HUES6 (cell line): ENCODE measurements around the gene NPHP3.

Experiments
- H3K27ac ChIP-seq: 2 replicates; pipeline ENCODE4 v1.7.0; 2013; ENCODE audit warnings: low read depth, mild to moderate bottlenecking, low read length, inconsistent platforms
- H3K27me3 ChIP-seq: 2 replicates; pipeline ENCODE4 v1.6.1; 2013; ENCODE audit warnings: low read length; ENCODE audit not compliant: control insufficient read depth, insufficient read depth
- H3K36me3 ChIP-seq: 2 replicates; pipeline ENCODE4 v1.6.1; 2013; ENCODE audit warnings: low read length; ENCODE audit not compliant: control insufficient read depth, insufficient read depth
- H3K4me1 ChIP-seq: 2 replicates; pipeline ENCODE4 v1.6.1; 2013; ENCODE audit warnings: low read length; ENCODE audit not compliant: control insufficient read depth, insufficient read depth
- H3K4me3 ChIP-seq: 2 replicates; pipeline ENCODE4 v1.5.1; 2013; ENCODE audit warnings: low read depth, low read length
- H3K9ac ChIP-seq: one replicate; pipeline ENCODE4 v1.6.1; 2013; ENCODE audit warnings: mild to moderate bottlenecking, low read length
- H3K9me3 ChIP-seq: 2 replicates; pipeline ENCODE4 v1.6.1; 2013; ENCODE audit warnings: low read depth, low read length; ENCODE audit not compliant: control insufficient read depth, insufficient read depth

NPHP3 gene

DNA sequence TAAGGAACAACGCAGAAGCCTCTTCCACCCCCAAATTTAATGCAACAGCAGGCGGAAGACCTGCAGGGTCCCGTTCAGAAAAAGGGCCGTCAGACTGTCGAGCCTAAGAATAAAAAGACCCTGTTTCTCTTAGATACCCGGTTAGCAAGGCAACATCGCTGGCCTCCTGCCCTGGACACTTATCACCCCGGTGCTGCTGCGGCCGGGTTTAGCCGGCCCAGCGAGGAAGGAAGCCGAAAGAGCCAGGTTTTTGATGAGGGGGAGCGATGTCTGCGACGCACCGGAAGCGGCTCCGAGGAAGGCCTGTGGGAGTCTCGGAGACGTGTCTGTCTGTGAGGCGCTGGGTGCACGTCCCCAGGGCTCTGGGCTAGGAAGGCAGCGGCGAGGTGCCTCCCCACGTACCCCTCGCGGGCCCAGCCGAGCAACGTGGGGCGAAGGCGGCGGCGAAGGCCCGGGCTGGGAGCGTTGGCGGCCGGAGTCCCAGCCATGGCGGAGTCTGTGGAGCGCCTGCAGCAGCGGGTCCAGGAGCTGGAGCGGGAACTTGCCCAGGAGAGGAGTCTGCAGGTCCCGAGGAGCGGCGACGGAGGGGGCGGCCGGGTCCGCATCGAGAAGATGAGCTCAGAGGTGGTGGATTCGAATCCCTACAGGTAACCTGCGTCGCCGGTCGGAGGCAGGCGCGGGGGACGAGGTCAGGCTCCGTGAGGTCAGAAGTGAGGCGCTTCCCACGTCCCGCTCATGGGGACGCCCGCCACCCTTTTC is 62.0 kb downstream of the NPHP3 start, which contains the start of gene UBA5:
Gene UBA5 (plus strand): TSS at position 278 of the 759 bp plus-strand sequence. CDS start 209 bp downstream, at position 487.
- H3K4me1 ChIP-seq = no peaks in the 10 kb centered on the region
- peak within 1 kb of the TSS; percentile 97 for H3K9ac ChIP-seq
- H3K9me3 ChIP-seq = no peaks in the 10 kb centered on the region
- no peaks in the 10 kb centered on the region for H3K36me3 ChIP-seq
- peak within 1 kb of the TSS; percentile 92 for H3K4me3 ChIP-seq
- peak within 1 kb of the TSS; percentile 63 for H3K27ac ChIP-seq
- H3K27me3 ChIP-seq = no peaks in the 10 kb centered on the region

GRCh38 chr3:132659365-132660051 is 62.7 kb downstream of the NPHP3 start, which contains the start of gene ACAD11:
Gene ACAD11 (minus strand): TSS chr3:132659809. CDS start chr3:132659751, 58 bp downstream.
- Histone ChIP-seq H3K4me3 (peak within 1 kb of the TSS; percentile 92), H3K9me3 (no peaks in the 10 kb centered on the region), H3K4me1 (no peaks in the 10 kb centered on the region), H3K36me3 (no peaks in the 10 kb centered on the region), H3K27me3 (no peaks in the 10 kb centered on the region), H3K27ac (peak within 1 kb of the TSS; percentile 63), H3K9ac (peak within 1 kb of the TSS; percentile 97)

GRCh38 chr3:132659000-132659364 is 63.2 kb downstream of the NPHP3 start:
- Histone ChIP-seq H3K4me1 (no peaks in the 10 kb centered on the region), H3K27ac (no peak overlapping the region), H3K9ac (peak overlapping the region; percentile 97), H3K9me3 (no peaks in the 10 kb centered on the region), H3K4me3 (peak overlapping the region; percentile 92), H3K36me3 (no peaks in the 10 kb centered on the region), H3K27me3 (no peaks in the 10 kb centered on the region)

DNA sequence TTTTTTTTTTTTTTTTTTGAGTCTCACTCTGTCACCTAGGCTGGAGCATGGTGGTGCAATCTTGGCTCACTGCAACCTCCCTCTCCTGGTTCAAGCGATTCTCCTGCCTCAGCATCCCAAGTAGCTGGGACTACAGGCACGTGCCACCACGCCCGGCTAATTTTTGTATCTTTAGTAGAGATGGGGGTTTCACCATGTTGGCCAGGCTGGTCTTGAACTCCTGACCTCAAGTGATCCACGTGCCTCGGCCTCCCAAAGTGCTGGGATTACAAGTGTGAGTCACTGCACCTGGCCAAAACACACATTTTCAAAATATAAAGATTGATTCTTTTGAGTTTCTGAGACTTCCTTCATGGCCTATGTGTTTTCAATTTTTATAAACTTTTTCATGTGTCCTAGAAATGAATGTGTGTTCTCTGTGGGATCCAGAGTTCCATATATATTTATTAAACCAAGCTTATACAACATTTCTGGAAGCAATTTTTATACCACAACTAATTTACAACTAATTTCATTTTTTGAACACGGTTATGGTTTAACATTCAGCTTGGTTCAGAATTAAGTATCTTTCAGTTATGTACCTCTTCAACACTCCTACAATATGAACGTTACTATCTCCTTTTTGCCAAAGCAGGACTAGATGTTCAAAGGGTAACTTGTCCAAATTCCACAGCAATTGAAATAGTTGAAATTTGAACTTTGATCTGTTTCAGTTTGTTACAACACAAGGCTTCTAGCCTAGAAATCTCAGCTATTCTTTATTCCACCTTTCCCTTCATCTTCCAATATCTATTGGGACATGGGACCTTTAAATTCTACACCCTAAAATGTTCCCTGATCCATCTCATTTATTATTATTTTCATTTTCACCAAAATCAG is 64.1 kb downstream of the NPHP3 start:
- peak overlapping the region; percentile 92 for H3K4me3 ChIP-seq
- no peak overlapping the region for H3K27ac ChIP-seq
- H3K9ac ChIP-seq = no peak overlapping the region
- no peaks in the 10 kb centered on the region for H3K27me3 ChIP-seq
- H3K36me3 ChIP-seq = no peaks in the 10 kb centered on the region
- no peaks in the 10 kb centered on the region for H3K4me1 ChIP-seq
- no peaks in the 10 kb centered on the region for H3K9me3 ChIP-seq

DNA sequence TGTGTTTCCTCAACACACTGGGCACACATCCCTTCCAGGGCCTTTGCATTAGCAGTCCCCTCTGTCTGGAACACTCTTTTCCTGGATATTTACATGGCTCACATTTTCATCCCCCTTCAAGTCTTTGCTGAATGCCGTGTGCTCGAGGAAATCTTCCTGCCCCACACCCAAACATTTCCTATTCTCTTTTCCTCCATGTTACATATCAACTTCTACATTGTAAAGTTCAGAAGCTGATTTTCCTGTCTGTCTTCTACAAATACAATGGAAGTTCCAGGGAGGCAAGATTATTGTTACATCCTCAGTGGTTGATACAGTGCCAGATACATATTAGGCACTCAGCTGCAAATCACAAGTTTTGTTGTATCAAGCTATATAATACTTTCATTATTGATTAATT is 66.7 kb downstream of the NPHP3 start:
- Histone ChIP-seq H3K4me1 (no peaks in the 10 kb centered on the region), H3K27ac (no peak overlapping the region)

GRCh38 chr3:132654721-132655120 is 67.5 kb downstream of the NPHP3 start:
- Histone ChIP-seq H3K27ac (no peak overlapping the region), H3K36me3 (no peaks in the 10 kb centered on the region), H3K27me3 (no peaks in the 10 kb centered on the region), H3K4me1 (no peaks in the 10 kb centered on the region), H3K4me3 (no peak overlapping the region), H3K9me3 (no peaks in the 10 kb centered on the region), H3K9ac (no peak overlapping the region)

More for the DNA sequence above, 66.7 kb downstream of the NPHP3 start:
- no peaks in the 10 kb centered on the region for H3K27me3 ChIP-seq
- H3K9ac ChIP-seq = no peak overlapping the region
- no peak overlapping the region for H3K4me3 ChIP-seq
- H3K36me3 ChIP-seq = no peaks in the 10 kb centered on the region
- no peaks in the 10 kb centered on the region for H3K9me3 ChIP-seq

GRCh38 chr3:132654190-132654589 is 68.0 kb downstream of the NPHP3 start:
- H3K4me1 ChIP-seq = no peaks in the 10 kb centered on the region
- H3K36me3 ChIP-seq = no peaks in the 10 kb centered on the region
- no peaks in the 10 kb centered on the region for H3K27me3 ChIP-seq
- H3K9me3 ChIP-seq = no peaks in the 10 kb centered on the region
- H3K9ac ChIP-seq = no peak overlapping the region
- no peak overlapping the region for H3K4me3 ChIP-seq
- H3K27ac ChIP-seq = no peak overlapping the region

GRCh38 chr3:132652640-132653270 is 69.5 kb downstream of the NPHP3 start:
- H3K27me3 ChIP-seq = no peaks in the 10 kb centered on the region
- no peak overlapping the region for H3K4me3 ChIP-seq
- no peaks in the 10 kb centered on the region for H3K4me1 ChIP-seq
- H3K27ac ChIP-seq = no peak overlapping the region
- H3K9ac ChIP-seq = no peak overlapping the region
- no peaks in the 10 kb centered on the region for H3K9me3 ChIP-seq
- no peaks in the 10 kb centered on the region for H3K36me3 ChIP-seq

DNA sequence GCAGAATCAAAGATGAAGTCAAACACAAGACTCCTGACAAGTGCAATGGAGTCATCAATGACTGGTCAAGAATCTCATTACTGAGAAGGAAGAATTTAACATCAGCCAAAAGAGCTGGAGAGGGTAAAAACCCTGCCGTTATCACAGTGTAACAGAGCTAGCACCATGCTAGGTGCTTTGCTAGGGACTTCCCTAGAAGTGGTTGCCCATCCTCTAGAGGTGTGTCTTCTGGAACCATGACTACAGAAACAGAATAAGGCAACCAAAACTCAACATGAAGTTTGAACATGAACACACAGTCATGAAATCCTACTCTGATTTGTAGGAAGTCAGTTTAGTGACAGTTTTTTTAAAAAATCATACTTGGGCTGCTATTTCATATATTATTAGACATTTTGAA is 72.1 kb downstream of the NPHP3 start:
- Histone ChIP-seq H3K9ac (no peak overlapping the region), H3K4me3 (no peak overlapping the region)

GRCh38 chr3:132645058-132645457 is 77.2 kb downstream of the NPHP3 start:
- Histone ChIP-seq H3K9ac (no peak overlapping the region), H3K27me3 (no peaks in the 10 kb centered on the region)

More for the DNA sequence above, 72.1 kb downstream of the NPHP3 start:
- Histone ChIP-seq H3K27me3 (no peaks in the 10 kb centered on the region), H3K36me3 (no peaks in the 10 kb centered on the region), H3K9me3 (no peaks in the 10 kb centered on the region), H3K27ac (no peak overlapping the region), H3K4me1 (no peaks in the 10 kb centered on the region)

More at GRCh38 chr3:132645058-132645457, 77.2 kb downstream of the NPHP3 start:
- no peak overlapping the region for H3K27ac ChIP-seq
- no peaks in the 10 kb centered on the region for H3K9me3 ChIP-seq
- no peak overlapping the region for H3K4me3 ChIP-seq
- H3K4me1 ChIP-seq = no peaks in the 10 kb centered on the region
- 0 out of 2 replicates have a peak, but pooled peaks cover 5% of the 10 kb centered on the region for H3K36me3 ChIP-seq
